CD14-positive monocyte (primary cell): ENCODE results near the gene APMAP. TPM values are rescaled to one million over a fixed set of nuclear protein-coding genes. Genes with fewer than 3 reads are reported as not detected.
A peak's percentile ranks its signal among the peaks of the same experiment; 100 is the strongest.

ENCODE experiments used
- DNase-seq, 3 donors: peaks; one replicate each; pipeline ENCODE4 v3.0.0-alpha.2; 2011 to 2022
- H2AFZ ChIP-seq: 2 replicates; pipeline ENCODE4 v1.6.0; 2012; ENCODE audit warnings: mild to moderate bottlenecking, low read depth, low read length, inconsistent platforms; ENCODE audit not compliant: insufficient read depth, poor library complexity, severe bottlenecking
- H3K27ac ChIP-seq, 2 donors: 1 replicate in 1 of 2; 2 replicates in 1 of 2; pipeline ENCODE4 v1.5.1; 2012 to 2013; ENCODE audit warnings: low read length in 2 of 2, control low read depth in 1 of 2, inconsistent platforms in 1 of 2, low read depth in 1 of 2, mild to moderate bottlenecking in 1 of 2
- H3K27me3 ChIP-seq, 2 donors: one replicate each; pipeline versions ENCODE4 v1.6.0 to v1.6.1; 2011 to 2013; ENCODE audit warnings: low read length in 2 of 2; ENCODE audit not compliant: control insufficient read depth in 2 of 2, insufficient read depth in 2 of 2
- H3K36me3 ChIP-seq, 2 donors: replicated peaks in 1 of 2; 1 replicate in 1 of 2; 2 replicates in 1 of 2; pipeline versions ENCODE4 v1.5.1 to v1.6.1; 2012 to 2013; ENCODE audit warnings: low read length in 2 of 2, control low read depth in 1 of 2, inconsistent platforms in 1 of 2, mild to moderate bottlenecking in 1 of 2; ENCODE audit not compliant: insufficient read depth in 2 of 2, control insufficient read depth in 1 of 2
- H3K4me1 ChIP-seq, 2 donors: 1 replicate in 1 of 2; 2 replicates in 1 of 2; pipeline versions ENCODE4 v1.5.1 to v1.6.1; 2012 to 2013; ENCODE audit warnings: low read length in 2 of 2, control low read depth in 1 of 2, inconsistent platforms in 1 of 2, mild to moderate bottlenecking in 1 of 2, moderate library complexity in 1 of 2; ENCODE audit not compliant: insufficient read depth in 2 of 2, control insufficient read depth in 1 of 2
- H3K4me2 ChIP-seq: replicated peaks from 2 replicates; pipeline ENCODE3; 2012; ENCODE audit warnings: low read length, moderate library complexity, mild to moderate bottlenecking; ENCODE audit not compliant: poor library complexity, severe bottlenecking; ENCODE audit errors: extremely low read depth
- H3K4me3 ChIP-seq, 3 experiments: fragments of 200-600 bp in 1 of 3; sonication (generic) in 1 of 3; replicated peaks in 1 of 3; 1 replicate in 2 of 3; 2 replicates in 1 of 3; pipeline ENCODE4 v1.5.1; 2011 to 2013; ENCODE audit warnings: low read length in 3 of 3, mild to moderate bottlenecking in 3 of 3, control low read depth in 2 of 3, low read depth in 2 of 3, inconsistent platforms in 1 of 3, moderate library complexity in 1 of 3
- H3K79me2 ChIP-seq: 2 replicates; pipeline ENCODE4 v1.6.0; 2012; ENCODE audit warnings: mild to moderate bottlenecking, control low read depth, inconsistent platforms, low read length, moderate library complexity; ENCODE audit not compliant: insufficient read depth
- H3K9ac ChIP-seq: 2 replicates; pipeline ENCODE4 v1.6.0; 2017; ENCODE audit warnings: low read length, mild to moderate bottlenecking; ENCODE audit not compliant: insufficient read depth, poor library complexity, severe bottlenecking
- H3K9me3 ChIP-seq, 2 donors: replicated peaks in 1 of 2; 1 replicate in 1 of 2; 2 replicates in 1 of 2; pipeline versions ENCODE4 v1.5.1 to v1.6.1; 2012 to 2013; ENCODE audit warnings: low read length in 2 of 2, control low read depth in 1 of 2; ENCODE audit not compliant: control insufficient read depth in 1 of 2, insufficient read depth in 1 of 2
- H4K20me1 ChIP-seq: 2 replicates; pipeline ENCODE4 v1.6.0; 2012; ENCODE audit warnings: mild to moderate bottlenecking, low read length, control low read depth, moderate library complexity; ENCODE audit not compliant: insufficient read depth
- H3K27ac Mint-ChIP-seq, 7 donors: one replicate each; pipeline ENCODE4 v1.8.0; 2020; ENCODE audit warnings: mild to moderate bottlenecking in 7 of 7, mixed read lengths in 7 of 7, moderate library complexity in 6 of 7, inconsistent platforms in 2 of 7
- H3K27me3 Mint-ChIP-seq, 3 donors: one replicate each; pipeline ENCODE4 v1.8.0; 2021 to 2022; ENCODE audit warnings: low read depth in 3 of 3, mild to moderate bottlenecking in 3 of 3, mixed read lengths in 3 of 3, moderate library complexity in 3 of 3, inconsistent platforms in 1 of 3
- H3K36me3 Mint-ChIP-seq, 2 donors: one replicate each; pipeline ENCODE4 v1.8.0; 2020; ENCODE audit warnings: mixed read lengths in 2 of 2, inconsistent platforms in 1 of 2, mild to moderate bottlenecking in 1 of 2
- H3K4me1 Mint-ChIP-seq: one replicate; pipeline ENCODE4 v1.8.0; 2020; ENCODE audit warnings: mild to moderate bottlenecking, mixed read lengths
- H3K4me3 Mint-ChIP-seq, 2 donors: one replicate each; pipeline ENCODE4 v1.8.0; 2020; ENCODE audit warnings: mild to moderate bottlenecking in 2 of 2, mixed read lengths in 2 of 2, moderate library complexity in 1 of 2
- H3K9me3 Mint-ChIP-seq, 7 donors: one replicate each; pipeline ENCODE4 v1.8.0; 2020 to 2022; ENCODE audit warnings: mixed read lengths in 7 of 7, mild to moderate bottlenecking in 6 of 7, moderate library complexity in 6 of 7, inconsistent platforms in 2 of 7
- CTCF ChIP-seq: fragments of 200-600 bp; IDR thresholded peaks from one replicate; pipeline ENCODE4 v1.8.0; 2022; ENCODE audit warnings: antibody characterized with exemption, mild to moderate bottlenecking
- WGBS: methylation state at CpG from one replicate; pipeline ENCODE4 v1.1.5; 2013; ENCODE audit warnings: missing lambda C conversion rate; ENCODE audit not compliant: insufficient coverage; 5-methylcytosine and 5-hydroxymethylcytosine counted together
- intact Hi-C, 2 donors: fragments of 100-400 bp; cut with micrococcal nuclease; formaldehyde crosslinking; loops; one replicate each; pipeline versions ENCODE4 v1.15.0 to v1.15.1; 2023
- polyA plus RNA-seq, 3 donors: library from polyadenylated mRNA; depleted of rRNA in 1 of 3; unstranded in 2 of 3; stranded (reverse) in 1 of 3; fragments of 300-500 nt in 2 of 3; fragments of >200 nt in 1 of 3; fragmentation: Illumina TruSeq in 2 of 3; gene quantifications; 1 replicate in 2 of 3; 2 replicates in 1 of 3; pipeline ENCODE4 v1.2.3, GENCODE V29; 2012 to 2021

APMAP gene
- polyA plus RNA-seq, 3 donors = 26.9 to 74.0 (median 73.2) TPM

- intact Hi-C loops = no loop called here
- Histone ChIP-seq H3K4me3 (no peak overlapping the region), H3K4me1 (peaks cover 38 to 41% of the 10 kb centered on the region in 2 donors), H3K9ac (no peak overlapping the region), H4K20me1 (no peaks in the 10 kb centered on the region), H3K27ac (peak overlapping the region in 1 of 2 donors; percentile 48), H3K9me3 (no peaks in the 10 kb centered on the region), H3K4me2 (no peak overlapping the region), H3K79me2 (peaks cover 36% of the 10 kb centered on the region), H3K36me3 (peaks cover 36 to 41% of the 10 kb centered on the region in 2 donors), H2AFZ (no peak overlapping the region), H3K27me3 (no peaks in the 10 kb centered on the region)
- Mint-ChIP-seq H3K27me3 (peaks cover 0 to 1% (median 0%) of the 10 kb centered on the region in 3 donors), H3K36me3 (peaks cover 35 to 48% of the 10 kb centered on the region in 2 donors), H3K4me3 (no peak overlapping the region), H3K9me3 (peaks cover 0 to 3% (median 0%) of the 10 kb centered on the region in 7 donors), H3K27ac (peak overlapping the region in 6 of 7 donors; percentile 33 to 77 (median 68)), H3K4me1 (peaks cover 47% of the 10 kb centered on the region)
- 81% methylated on average over 18 of the region's 22 CpGs for WGBS
- TF ChIP-seq CTCF = no peak
- no peak for DNase-seq
Measured at GRCh38 chr20:24956001-24956841, 36.3 kb downstream of the APMAP start.

GRCh38 chr20:24955045-24955444 is 37.5 kb downstream of the APMAP start:
- Mint-ChIP-seq H3K27ac (peak overlapping the region in 6 of 7 donors; percentile 60 to 80 (median 75)), H3K4me1 (peaks cover 59% of the 10 kb centered on the region), H3K9me3 (peaks cover 0 to 3% (median 0%) of the 10 kb centered on the region in 7 donors), H3K4me3 (peak overlapping the region; percentile 13 to 16), H3K27me3 (peaks cover 0 to 1% (median 0%) of the 10 kb centered on the region in 3 donors), H3K36me3 (peaks cover 25 to 42% of the 10 kb centered on the region in 2 donors)
- Histone ChIP-seq H2AFZ (no peak overlapping the region), H3K27ac (peak overlapping the region; percentile 49 to 78), H3K9ac (no peak overlapping the region), H3K4me2 (peak overlapping the region; percentile 11), H3K79me2 (peaks cover 48% of the 10 kb centered on the region), H4K20me1 (no peaks in the 10 kb centered on the region), H3K9me3 (no peaks in the 10 kb centered on the region), H3K27me3 (no peaks in the 10 kb centered on the region), H3K36me3 (peaks cover 26 to 29% of the 10 kb centered on the region in 2 donors), H3K4me3 (no peak overlapping the region), H3K4me1 (peaks cover 49 to 53% of the 10 kb centered on the region in 2 donors)
- TF ChIP-seq CTCF = no peak
- 42% methylated on average over 2 of the region's 3 CpGs for WGBS
- intact Hi-C loops = no loop called here
- no peak for DNase-seq
